HepG2 (cell line): Measurements from ENCODE around the gene STEAP3. TPM values are rescaled to one million over a fixed set of nuclear protein-coding genes. Genes with fewer than 3 reads are reported as not detected.
A peak's percentile ranks its signal among the peaks of the same experiment; 100 is the strongest.

Source experiments
- ARHGAP35 ChIP-seq: sonication (generic); formaldehyde crosslinking; IDR thresholded peaks from 2 replicates; pipeline ENCODE4 v1.9.0; 2022; ENCODE audit warnings: mild to moderate bottlenecking, inconsistent platforms, moderate library complexity, missing genetic modification reagents, borderline replicate concordance
- BCLAF1 ChIP-seq: fragments of 450-650 bp; IDR thresholded peaks from 2 replicates; pipeline ENCODE4 v1.6.1; 2017; ENCODE audit warnings: mild to moderate bottlenecking
- CC2D1A ChIP-seq: sonication (generic); formaldehyde crosslinking; IDR thresholded peaks from 2 replicates; pipeline ENCODE4 v1.8.1; 2023; ENCODE audit warnings: mild to moderate bottlenecking, missing genetic modification reagents
- CTCF ChIP-seq: sonication (generic); formaldehyde crosslinking; IDR thresholded peaks from 2 replicates; pipeline ENCODE4 v1.5.0; 2020; ENCODE audit warnings: mild to moderate bottlenecking, missing genetic modification reagents, moderate library complexity
- FLYWCH1 ChIP-seq: sonication (generic); formaldehyde crosslinking; IDR thresholded peaks from 2 replicates; pipeline ENCODE4 v1.8.1; 2023; ENCODE audit warnings: mild to moderate bottlenecking, missing genetic modification reagents
- FOXP4 ChIP-seq: sonication (generic); formaldehyde crosslinking; IDR thresholded peaks from 2 replicates; pipeline ENCODE4 v1.4.0; 2020; ENCODE audit warnings: missing genetic modification reagents
- HCFC1 ChIP-seq: fragments of 150-350 bp; IDR thresholded peaks from 2 replicates; pipeline ENCODE4 v1.6.1; 2014; ENCODE audit warnings: low read depth, low read length
- MYC ChIP-seq: sonication (generic); formaldehyde crosslinking; IDR thresholded peaks from 2 replicates; pipeline ENCODE4 v1.9.0; 2021; ENCODE audit warnings: missing genetic modification reagents, borderline replicate concordance
- PHF20 ChIP-seq: sonication (generic); formaldehyde crosslinking; IDR thresholded peaks from 2 replicates; pipeline ENCODE4 v1.5.0; 2020; ENCODE audit warnings: mild to moderate bottlenecking, missing genetic modification reagents
- SP5 ChIP-seq: IDR thresholded peaks from 2 replicates; pipeline ENCODE4 v1.6.1; 2016; ENCODE audit warnings: low read depth, borderline replicate concordance
- STAG1 ChIP-seq: sonication (generic); formaldehyde crosslinking; IDR thresholded peaks from 2 replicates; pipeline ENCODE4 v1.4.0; 2020; ENCODE audit warnings: missing genetic modification reagents
- ZBTB43 ChIP-seq: sonication (generic); formaldehyde crosslinking; conservative IDR thresholded peaks from 2 replicates; pipeline ENCODE4 v1.4.0; 2020; ENCODE audit warnings: missing genetic modification reagents
- ZNF224 ChIP-seq: sonication (generic); formaldehyde crosslinking; IDR thresholded peaks from 2 replicates; pipeline ENCODE4 v1.5.0; 2020; ENCODE audit warnings: mild to moderate bottlenecking, missing genetic modification reagents
- ZNF251 ChIP-seq: sonication (generic); formaldehyde crosslinking; IDR thresholded peaks from 2 replicates; pipeline ENCODE4 v1.9.0; 2021; ENCODE audit warnings: mild to moderate bottlenecking, missing genetic modification reagents
- ZNF274 ChIP-seq: sonication (generic); formaldehyde crosslinking; IDR thresholded peaks from 2 replicates; pipeline ENCODE4 v1.5.1; 2020; ENCODE audit warnings: mild to moderate bottlenecking, missing genetic modification reagents
- ZNF281 ChIP-seq: sonication (generic); formaldehyde crosslinking; IDR thresholded peaks from 2 replicates; pipeline ENCODE4 v1.4.0; 2020; ENCODE audit warnings: missing genetic modification reagents, borderline replicate concordance
- ZNF431 ChIP-seq: sonication (generic); formaldehyde crosslinking; IDR thresholded peaks from 2 replicates; pipeline ENCODE4 v1.9.0; 2022; ENCODE audit warnings: missing genetic modification reagents, low read depth, mild to moderate bottlenecking, borderline replicate concordance
- polyA plus RNA-seq, 8 experiments: library from polyadenylated mRNA; depleted of rRNA in 3 of 8; stranded (reverse) in 7 of 8; unstranded in 1 of 8; fragments of >200 nt; fragmentation: Illumina TruSeq in 4 of 8; extraction: Trizol in 4 of 8; gene quantifications; 2 replicates each; pipeline versions ENCODE4 v1.2.1 to v1.2.3, GENCODE V29; 2011 to 2016; ENCODE audit warnings: low read depth in 4 of 8, missing spikeins in 1 of 8, mixed read lengths in 1 of 8; ENCODE audit not compliant: insufficient read depth in 1 of 8
- total RNA-seq, 5 experiments: library from RNA; depleted of rRNA; stranded (reverse); fragments of >200 nt; fragmentation: Illumina TruSeq; extraction: Trizol; gene quantifications; 2 replicates each; pipeline ENCODE4 v1.2.3, GENCODE V29; 2016; ENCODE audit warnings: low read depth in 1 of 5

STEAP3 gene
- total and polyA plus RNA-seq, 2 of the 13 experiments (the other 11 are each of a cell fraction or from before 2014, with no cell fraction given), result 7.3 to 21.1 TPM

- TF ChIP-seq ZBTB43 (no peak), ZNF251 (CRISPR knock-in tag) (no peak), SP5 (CRISPR knock-in tag) (no peak), ZNF224 (CRISPR knock-in tag) (no peak), PHF20 (CRISPR knock-in tag) (no peak), STAG1 (CRISPR knock-in tag) (peak; percentile 49), BCLAF1 (no peak), FLYWCH1 (CRISPR knock-in tag) (no peak), HCFC1 (no peak), CC2D1A (CRISPR knock-in tag) (no peak), ZNF274 (CRISPR knock-in tag) (no peak), ZNF281 (CRISPR knock-in tag) (peak; percentile 64; the same call in 1 of the 2 replicates), ZNF431 (CRISPR knock-in tag) (no peak), FOXP4 (no peak), CTCF (CRISPR knock-in tag) (peak; percentile 73), ARHGAP35 (no peak), MYC (CRISPR knock-in tag) (no peak)
Observed at GRCh38 chr2:119234021-119235019, 10.7 kb downstream of the STEAP3 start (continued).
